Measurements from ENCODE around the gene HTR3A.

Gene HTR3A

DNA sequence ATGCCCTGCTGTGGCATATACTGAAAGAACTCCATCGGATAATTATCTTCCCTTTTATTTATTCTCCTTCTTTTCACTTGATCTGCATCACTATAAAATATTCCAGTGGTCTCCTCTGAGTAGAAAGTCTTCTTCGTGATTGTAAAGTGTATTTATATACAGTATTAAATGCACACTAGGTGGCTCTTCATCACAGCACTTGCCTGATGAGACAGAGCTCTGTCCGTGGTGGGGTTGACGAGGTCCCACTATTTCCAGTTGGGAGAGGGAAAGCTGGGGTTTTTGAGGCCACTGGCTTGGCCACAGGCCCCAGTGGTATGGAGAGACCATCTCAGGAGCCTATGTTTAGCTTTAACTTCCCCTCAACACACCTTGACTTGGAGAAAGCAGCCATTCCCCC is 53.0 kb downstream of the HTR3A start:
- H3K4me3 ChIP-seq (replicated peaks; ENCODE audit: low read depth, low read length) = no peak overlapping the region
- peak; percentile 34 for DNase-seq (ENCODE audit: low read depth)
- TF ChIP-seq, protein P1, sequence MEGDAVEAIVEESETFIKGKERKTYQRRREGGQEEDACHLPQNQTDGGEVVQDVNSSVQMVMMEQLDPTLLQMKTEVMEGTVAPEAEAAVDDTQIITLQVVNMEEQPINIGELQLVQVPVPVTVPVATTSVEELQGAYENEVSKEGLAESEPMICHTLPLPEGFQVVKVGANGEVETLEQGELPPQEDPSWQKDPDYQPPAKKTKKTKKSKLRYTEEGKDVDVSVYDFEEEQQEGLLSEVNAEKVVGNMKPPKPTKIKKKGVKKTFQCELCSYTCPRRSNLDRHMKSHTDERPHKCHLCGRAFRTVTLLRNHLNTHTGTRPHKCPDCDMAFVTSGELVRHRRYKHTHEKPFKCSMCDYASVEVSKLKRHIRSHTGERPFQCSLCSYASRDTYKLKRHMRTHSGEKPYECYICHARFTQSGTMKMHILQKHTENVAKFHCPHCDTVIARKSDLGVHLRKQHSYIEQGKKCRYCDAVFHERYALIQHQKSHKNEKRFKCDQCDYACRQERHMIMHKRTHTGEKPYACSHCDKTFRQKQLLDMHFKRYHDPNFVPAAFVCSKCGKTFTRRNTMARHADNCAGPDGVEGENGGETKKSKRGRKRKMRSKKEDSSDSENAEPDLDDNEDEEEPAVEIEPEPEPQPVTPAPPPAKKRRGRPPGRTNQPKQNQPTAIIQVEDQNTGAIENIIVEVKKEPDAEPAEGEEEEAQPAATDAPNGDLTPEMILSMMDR (IDR thresholded peaks at IDR 0.05; ENCODE audit: low read length, missing control alignments) = peak; percentile 29

DNA sequence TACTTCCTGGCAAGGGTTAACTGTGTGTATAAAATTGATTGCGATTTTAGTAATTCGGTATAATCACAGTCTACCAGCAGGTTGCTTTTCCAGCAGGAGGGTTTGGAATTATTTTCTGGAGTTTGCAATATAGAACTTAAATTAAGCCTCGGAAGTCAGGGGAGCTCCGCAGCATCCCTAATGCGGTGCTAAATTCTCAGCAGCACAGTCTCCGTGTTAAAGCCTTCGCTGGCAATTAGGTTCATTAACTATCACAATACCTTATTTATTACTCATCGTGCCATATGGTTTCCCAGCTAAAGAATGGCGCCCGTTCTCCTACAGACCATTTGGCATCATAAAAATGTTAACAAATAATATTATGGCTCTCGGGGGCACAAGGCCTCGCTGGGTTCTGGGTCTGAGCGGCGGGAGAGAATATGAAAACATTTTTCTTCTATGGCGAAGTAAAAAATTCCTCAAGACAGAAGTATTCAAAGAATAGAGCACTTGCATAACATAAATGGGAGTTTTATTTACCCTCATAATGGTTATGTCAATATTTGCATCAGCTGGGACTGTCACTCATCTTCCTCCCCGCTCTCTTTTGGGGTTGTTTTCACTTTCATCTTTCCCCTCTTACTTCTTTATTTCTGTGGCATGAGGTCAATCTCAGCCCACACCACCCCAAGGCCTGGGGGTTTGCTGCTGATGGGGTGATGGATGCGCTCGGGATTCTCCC is 56.5 kb downstream of the HTR3A start:
- H3K4me3 ChIP-seq (replicated peaks; ENCODE audit: low read depth, low read length) = no peak overlapping the region
- TF ChIP-seq, protein P1 (IDR thresholded peaks at IDR 0.05; ENCODE audit: low read length, missing control alignments) = no peak
- DNase-seq (ENCODE audit: low read depth) = no peak

DNA sequence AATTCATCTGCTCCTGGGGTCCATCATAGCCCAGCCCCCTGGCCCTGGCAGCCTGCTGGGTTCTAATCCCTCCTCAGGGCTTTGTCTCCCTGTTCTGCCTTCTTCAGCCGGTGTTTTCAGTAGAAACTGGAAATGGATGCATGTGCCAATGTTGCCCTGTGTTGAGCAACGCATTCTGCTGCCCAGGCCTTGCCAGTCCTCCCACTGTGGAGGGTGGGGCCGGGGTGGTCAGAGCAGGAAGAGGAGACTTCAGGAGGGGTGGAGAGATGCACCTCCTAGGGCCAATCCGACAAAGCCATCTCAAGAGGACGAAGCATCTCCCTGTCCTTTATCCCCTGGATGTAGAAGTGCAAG is 57.0 kb downstream of the HTR3A start:
- no peak overlapping the region for H3K4me3 ChIP-seq (replicated peaks; ENCODE audit: low read depth, low read length)
- no peak for DNase-seq (ENCODE audit: low read depth)
- TF ChIP-seq, protein P1 (IDR thresholded peaks at IDR 0.05; ENCODE audit: low read length, missing control alignments) = no peak

DNA sequence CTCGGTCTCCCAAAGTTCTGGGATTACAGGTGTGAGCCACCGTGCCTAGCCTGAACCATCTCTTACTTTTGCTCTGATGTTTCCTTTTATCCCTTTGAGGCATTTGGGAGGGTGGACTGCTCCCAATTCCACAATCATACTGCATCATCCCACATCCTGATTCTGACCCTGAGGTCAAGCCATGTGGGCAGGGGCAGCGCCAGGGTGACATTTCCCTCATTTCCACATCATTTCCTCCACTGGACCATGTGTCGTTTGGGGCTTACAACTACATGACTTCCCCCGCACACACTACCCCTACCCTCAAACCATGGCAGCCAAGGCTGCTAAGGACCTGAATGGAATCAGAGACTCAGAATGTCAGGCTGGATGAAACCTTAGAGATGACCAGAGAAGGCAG is 58.2 kb downstream of the HTR3A start:
- no peak overlapping the region for H3K4me3 ChIP-seq (replicated peaks; ENCODE audit: low read depth, low read length)
- TF ChIP-seq, protein P1 (IDR thresholded peaks at IDR 0.05; ENCODE audit: low read length, missing control alignments) = no peak
- DNase-seq (ENCODE audit: low read depth) = no peak

- H3K4me3 ChIP-seq (replicated peaks; ENCODE audit: low read depth, low read length) = no peak overlapping the region
- TF ChIP-seq, protein P1 (IDR thresholded peaks at IDR 0.05; ENCODE audit: low read length, missing control alignments) = no peak
- DNase-seq (ENCODE audit: low read depth) = no peak
Observed at GRCh38 chr11:114033572-114033971, 58.7 kb downstream of the HTR3A start.

GRCh38 chr11:114034956-114035355 is 60.0 kb downstream of the HTR3A start:
- no peak for DNase-seq (ENCODE audit: low read depth)
- TF ChIP-seq, protein P1 (IDR thresholded peaks at IDR 0.05; ENCODE audit: low read length, missing control alignments) = no peak
- no peak overlapping the region for H3K4me3 ChIP-seq (replicated peaks; ENCODE audit: low read depth, low read length)

All from fibroblast of pulmonary artery (primary cell).